HepG2 (cell line): Measurements from ENCODE around the gene ENHO. TPM values are rescaled to one million over a fixed set of nuclear protein-coding genes. Genes with fewer than 3 reads are reported as not detected.
A peak's percentile ranks its signal among the peaks of the same experiment; 100 is the strongest.
"Not testable (repeated sequence)": the region's sequence is repeated elsewhere in the genome, so short reads cannot be mapped to it uniquely, and the experiment has no call there.

Source experiments
- ATAC-seq: fragments of 200-7000 bp; cut with Tn5 transposase; 3 replicates; pipeline ENCODE4 v1.9.1; 2020; ENCODE audit warnings: mild to moderate bottlenecking, moderate library complexity
- BruUV-seq: library from RNA; stranded (reverse); fragments of 400-500 nt; replicated peaks from 2 replicates; lab custom pipeline; 2021; lab: Mats Ljungman, UMichigan
- CTCF ChIA-PET: fragments of 300-600 bp; formaldehyde crosslinking; extraction: SDS; loops from one replicate; lab custom pipeline; 2021; ENCODE audit warnings: low total read pairs, inconsistent platforms, low intra/inter-chr PET ratio; lab: Yijun Ruan, JAX
- POLR2A ChIA-PET: fragments of 350-600 bp; sonication (Branson Sonifier 250); formaldehyde crosslinking; loops from one replicate; lab custom pipeline; 2020; ENCODE audit warnings: antibody characterized with exemption, inconsistent platforms; lab: Yijun Ruan, JAX
- DNase-seq: peaks from one replicate; pipeline ENCODE4 v3.0.0-alpha.2; 2015; ENCODE audit warnings: low spot score
- FAIRE-seq: peaks from 3 replicates; lab custom pipeline; 2011; peaks lifted over from hg19 to GRCh38; lab: Jason Lieb, UNC
- H2AFZ ChIP-seq: one replicate; pipeline ENCODE4 v1.6.1; 2011; ENCODE audit warnings: low read length, inconsistent platforms
- H3K27ac ChIP-seq: fragments of 300-600 bp; 3 replicates; pipeline ENCODE4 v1.8.0; 2011; ENCODE audit warnings: mixed run types, mild to moderate bottlenecking, mixed read lengths, low read length, inconsistent platforms; ENCODE audit not compliant: insufficient read depth; ENCODE audit errors: extremely low read length
- H3K27me3 ChIP-seq, 2 experiments: fragments of 200-600 bp in 1 of 2; 2 replicates in 1 of 2; 3 replicates in 1 of 2; pipeline versions ENCODE4 v1.6.0 to v1.8.0; 2011; ENCODE audit warnings: low read length in 2 of 2, mild to moderate bottlenecking in 2 of 2, moderate library complexity in 2 of 2, inconsistent platforms in 1 of 2; ENCODE audit not compliant: insufficient read depth in 2 of 2, control insufficient read depth in 1 of 2
- H3K36me3 ChIP-seq, 2 experiments: fragments of 200-600 bp in 1 of 2; replicated peaks in 1 of 2; 2 replicates in 1 of 2; 3 replicates in 1 of 2; pipeline versions ENCODE4 v1.5.1 to v1.8.0; 2011; ENCODE audit warnings: low read length in 2 of 2, inconsistent platforms in 1 of 2; ENCODE audit not compliant: insufficient read depth in 2 of 2, control insufficient read depth in 1 of 2
- H3K4me1 ChIP-seq: 2 replicates; pipeline ENCODE4 v1.5.1; 2012; ENCODE audit warnings: low read length, inconsistent platforms; ENCODE audit not compliant: insufficient read depth
- H3K4me2 ChIP-seq: 2 replicates; pipeline ENCODE4 v1.6.0; 2011; ENCODE audit warnings: low read depth, low read length, inconsistent platforms
- H3K4me3 ChIP-seq, 3 experiments: fragments of 200-600 bp in 1 of 3; sonication (generic), shearing (Covaris generic) in 1 of 3; replicated peaks in 1 of 3; 2 replicates each; pipeline ENCODE4 v1.5.1; 2011 to 2016; ENCODE audit warnings: low read length in 3 of 3, inconsistent platforms in 2 of 3, low read depth in 2 of 3, mild to moderate bottlenecking in 2 of 3, control low read depth in 1 of 3, mixed read lengths in 1 of 3; ENCODE audit not compliant: insufficient read depth in 1 of 3
- H3K79me2 ChIP-seq: one replicate; pipeline ENCODE4 v1.6.1; 2011; ENCODE audit warnings: low read length, inconsistent platforms; ENCODE audit not compliant: insufficient read depth
- H3K9ac ChIP-seq: 2 replicates; pipeline ENCODE4 v1.6.0; 2011; ENCODE audit warnings: mild to moderate bottlenecking, low read depth, low read length, inconsistent platforms; ENCODE audit not compliant: insufficient read depth
- H3K9me3 ChIP-seq: 2 replicates; pipeline ENCODE4 v1.5.1; 2012; ENCODE audit warnings: mild to moderate bottlenecking, low read length
- H4K20me1 ChIP-seq: 2 replicates; pipeline ENCODE4 v1.6.0; 2011; ENCODE audit warnings: inconsistent platforms, mild to moderate bottlenecking, low read length, moderate library complexity; ENCODE audit not compliant: insufficient read depth
- KAT8 ChIP-seq: IDR thresholded peaks from 2 replicates; pipeline ENCODE4 v1.6.1; 2016; ENCODE audit warnings: missing genetic modification reagents, missing compliant biosample characterization
- KLF12 ChIP-seq: sonication (generic); formaldehyde crosslinking; IDR thresholded peaks from 2 replicates; pipeline ENCODE4 v1.4.0; 2020; ENCODE audit warnings: missing genetic modification reagents, borderline replicate concordance
- KMT2A ChIP-seq: sonication (generic); formaldehyde crosslinking; IDR thresholded peaks from 2 replicates; pipeline ENCODE4 v1.4.0; 2020; ENCODE audit warnings: missing genetic modification reagents
- NFAT5 ChIP-seq: sonication (generic); formaldehyde crosslinking; IDR thresholded peaks from 2 replicates; pipeline ENCODE4 v1.4.0; 2020; ENCODE audit warnings: missing genetic modification reagents
- NR2F2 ChIP-seq: IDR thresholded peaks from 2 replicates; pipeline ENCODE4 v1.6.1; 2012; ENCODE audit warnings: low read depth, inconsistent platforms, borderline replicate concordance
- RCOR2 ChIP-seq: IDR thresholded peaks from 2 replicates; pipeline ENCODE4 v1.6.1; 2016; ENCODE audit warnings: missing biosample characterization, missing genetic modification reagents
- TBL1XR1 ChIP-seq: fragments of 150-350 bp; IDR thresholded peaks from 2 replicates; pipeline ENCODE4 v1.6.1; 2014; ENCODE audit warnings: borderline replicate concordance, low read length; ENCODE audit not compliant: partially characterized antibody
- THAP11 ChIP-seq: IDR thresholded peaks from 2 replicates; pipeline ENCODE4 v1.6.1; 2016; ENCODE audit warnings: missing biosample characterization, missing genetic modification reagents
- ZBTB8A ChIP-seq: sonication (generic); formaldehyde crosslinking; IDR thresholded peaks from 2 replicates; pipeline ENCODE4 v1.4.0; 2020; ENCODE audit warnings: mild to moderate bottlenecking, low read depth, missing genetic modification reagents, borderline replicate concordance
- ZNF281 ChIP-seq: sonication (generic); formaldehyde crosslinking; IDR thresholded peaks from 2 replicates; pipeline ENCODE4 v1.4.0; 2020; ENCODE audit warnings: missing genetic modification reagents, borderline replicate concordance
- ZNF703 ChIP-seq: sonication (generic); formaldehyde crosslinking; IDR thresholded peaks from 2 replicates; pipeline ENCODE4 v1.5.1; 2020; ENCODE audit warnings: missing genetic modification reagents, mild to moderate bottlenecking, moderate library complexity, borderline replicate concordance
- WGBS: methylation state at CpG from one replicate; pipeline ENCODE4 v1.1.6; 2017; ENCODE audit warnings: low lambda C conversion rate; 5-methylcytosine and 5-hydroxymethylcytosine counted together
- in situ Hi-C: cut with HindIII; loops from 2 replicates; pipeline ENCODE4 v1.10.0; 2017; ENCODE audit warnings: low pct_unique_long_range_greater_than_20kb; ENCODE audit not compliant: extremely low pct_ligation_motif_present
- intact Hi-C: fragments of 100-400 bp; cut with micrococcal nuclease; formaldehyde crosslinking; loops from one replicate; pipeline ENCODE4 v1.10.0; 2022; ENCODE audit not compliant: unreplicated experiment
- polyA plus RNA-seq, 8 experiments: library from polyadenylated mRNA; depleted of rRNA in 3 of 8; stranded (reverse) in 7 of 8; unstranded in 1 of 8; fragments of >200 nt; fragmentation: Illumina TruSeq in 4 of 8; extraction: Trizol in 4 of 8; gene quantifications; 2 replicates each; pipeline versions ENCODE4 v1.2.1 to v1.2.3, GENCODE V29; 2011 to 2016; ENCODE audit warnings: low read depth in 4 of 8, missing spikeins in 1 of 8, mixed read lengths in 1 of 8; ENCODE audit not compliant: insufficient read depth in 1 of 8
- total RNA-seq, 5 experiments: library from RNA; depleted of rRNA; stranded (reverse); fragments of >200 nt; fragmentation: Illumina TruSeq; extraction: Trizol; gene quantifications; 2 replicates each; pipeline ENCODE4 v1.2.3, GENCODE V29; 2016; ENCODE audit warnings: low read depth in 1 of 5

The ENHO gene
- total and polyA plus RNA-seq, 2 of the 13 experiments (the other 11 are each of a cell fraction or from before 2014, with no cell fraction given) = 0.08 to 0.60 TPM

GRCh38 chr9:34532041-34532440, 9.3 kb upstream of the ENHO start:
- H3K4me2 ChIP-seq, H3K79me2 ChIP-seq, ATAC-seq, FAIRE-seq, H2AFZ ChIP-seq, H3K4me3 ChIP-seq, BruUV-seq, CTCF ChIA-PET, in situ Hi-C loops, intact Hi-C loops, H3K4me1 ChIP-seq, H4K20me1 ChIP-seq, DNase-seq, H3K27ac ChIP-seq, POLR2A ChIA-PET, H3K9me3 ChIP-seq, H3K9ac ChIP-seq, H3K36me3 ChIP-seq: not testable (repeated sequence)
- 93% methylated on average over 3 of the region's 8 CpGs for WGBS
- peaks cover 0 to 23% of the 10 kb centered on the region in 2 experiments; a peak in 3 of 5 replicates for H3K27me3 ChIP-seq
- TF ChIP-seq ZNF281 (CRISPR knock-in tag) = peak; percentile 51; the same call in 1 of the 2 replicates

DNA sequence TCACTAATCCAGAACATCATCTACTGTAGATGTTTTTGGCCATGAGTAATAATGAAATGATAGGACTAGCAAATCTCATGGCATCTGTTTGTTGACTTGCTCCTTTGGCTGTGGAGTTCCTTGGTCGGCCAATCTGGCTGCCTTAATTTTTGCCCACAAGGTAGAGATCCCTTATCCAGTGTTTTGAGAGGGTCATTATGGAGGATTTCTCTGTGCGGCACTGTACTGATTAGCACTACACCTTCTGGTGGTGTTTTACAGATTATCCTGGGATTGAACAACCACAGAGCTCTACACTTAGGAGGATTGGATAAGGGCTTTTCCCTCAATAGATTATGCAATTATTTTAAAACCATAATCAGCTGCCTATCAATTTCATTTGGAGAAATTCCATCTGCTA, 3.2 kb upstream of the ENHO start:
- ATAC-seq (no peak), FAIRE-seq (no peak), DNase-seq (no peak)
- Histone ChIP-seq H3K9ac (no peak overlapping the region), H2AFZ (no peak overlapping the region), H3K4me1 (peaks cover 14% of the 10 kb centered on the region), H3K79me2 (no peaks in the 10 kb centered on the region), H3K4me3 (no peak overlapping the region), H4K20me1 (no peaks in the 10 kb centered on the region), H3K4me2 (no peak overlapping the region), H3K27ac (no peak overlapping the region), H3K9me3 (no peaks in the 10 kb centered on the region), H3K27me3 (peaks cover 9 to 33% of the 10 kb centered on the region in 2 experiments; a peak in 3 of 5 replicates), H3K36me3 (no peaks in the 10 kb centered on the region)
- intact Hi-C loops (no loop called here), in situ Hi-C loops (no loop called here)
- ChIA-PET POLR2A (no interaction called here), CTCF (no interaction called here)
- BruUV-seq = no TSS peak
- 46% methylated on average over 2 of the region's 2 CpGs for WGBS
- TF ChIP-seq KAT8 (CRISPR knock-in tag) (no peak), RCOR2 (CRISPR knock-in tag) (no peak), TBL1XR1 (no peak), THAP11 (CRISPR knock-in tag) (no peak), KMT2A (CRISPR knock-in tag) (no peak), ZBTB8A (CRISPR knock-in tag) (no peak), NR2F2 (no peak), KLF12 (no peak), NFAT5 (CRISPR knock-in tag) (no peak), ZNF703 (CRISPR knock-in tag) (no peak)
